ENCODE measurements around the gene CCDC157.

CCDC157 gene

GRCh38 chr22:30351226-30351625 is 5.6 kb upstream of the CCDC157 start:
- in situ Hi-C loops (cut with MboI; ENCODE audit: low pct_unique_long_range_greater_than_20kb, low sequenced_read_pairs, unreplicated experiment): no loop called here
- DNase-seq (ENCODE audit: low spot score): no peak
- TF ChIP-seq CTCF (IDR thresholded peaks at IDR 0.05; ENCODE audit: extremely low read depth, insufficient read depth, missing control alignments): no peak

- in situ Hi-C loops (cut with MboI; ENCODE audit: low pct_unique_long_range_greater_than_20kb, low sequenced_read_pairs, unreplicated experiment): no loop called here
These were observed 2.2 kb upstream of the CCDC157 start for GRCh38 chr22:30354644-30355043.

GRCh38 chr22:30357236-30357570 is 396 bp downstream of the CCDC157 start:
- no peak for DNase-seq (ENCODE audit: low spot score)
- in situ Hi-C loops (cut with MboI; ENCODE audit: low pct_unique_long_range_greater_than_20kb, low sequenced_read_pairs, unreplicated experiment): no loop called here
- TF ChIP-seq CTCF (IDR thresholded peaks at IDR 0.05; ENCODE audit: extremely low read depth, insufficient read depth, missing control alignments): no peak

More at GRCh38 chr22:30354644-30355043, 2.2 kb upstream of the CCDC157 start:
- TF ChIP-seq CTCF (IDR thresholded peaks at IDR 0.05; ENCODE audit: extremely low read depth, insufficient read depth, missing control alignments): no peak
- no peak for DNase-seq (ENCODE audit: low spot score)

- in situ Hi-C loops (cut with MboI; ENCODE audit: low pct_unique_long_range_greater_than_20kb, low sequenced_read_pairs, unreplicated experiment): no loop called here
- TF ChIP-seq CTCF (IDR thresholded peaks at IDR 0.05; ENCODE audit: extremely low read depth, insufficient read depth, missing control alignments): no peak
- DNase-seq (ENCODE audit: low spot score): no peak
These were observed 926 bp downstream of the CCDC157 start for GRCh38 chr22:30357650-30358215.

GRCh38 chr22:30358541-30358940 is 1.7 kb downstream of the CCDC157 start:
- no peak for DNase-seq (ENCODE audit: low spot score)
- no peak for TF ChIP-seq CTCF (IDR thresholded peaks at IDR 0.05; ENCODE audit: extremely low read depth, insufficient read depth, missing control alignments)
- in situ Hi-C loops (cut with MboI; ENCODE audit: low pct_unique_long_range_greater_than_20kb, low sequenced_read_pairs, unreplicated experiment): no loop called here

- no peak for DNase-seq (ENCODE audit: low spot score)
- in situ Hi-C loops (cut with MboI; ENCODE audit: low pct_unique_long_range_greater_than_20kb, low sequenced_read_pairs, unreplicated experiment): no loop called here
- TF ChIP-seq CTCF (IDR thresholded peaks at IDR 0.05; ENCODE audit: extremely low read depth, insufficient read depth, missing control alignments): no peak
These were observed 5.3 kb downstream of the CCDC157 start for GRCh38 chr22:30361916-30362650.
